K562 (cell line): ENCODE data around the gene MYLIP. TPM values are rescaled to one million over a fixed set of nuclear protein-coding genes. Genes with fewer than 3 reads are reported as not detected.

Experiments
- ATAC-seq: fragments of 200-7000 bp; cut with Tn5 transposase; 3 replicates; pipeline ENCODE4 v1.9.1; 2020; ENCODE audit warnings: moderate library complexity
- BruUV-seq: library from RNA; stranded (reverse); fragments of 400-500 nt; replicated peaks from 2 replicates; lab custom pipeline; 2021; lab: Mats Ljungman, UMichigan
- CTCF ChIA-PET: fragments of 300-600 bp; formaldehyde crosslinking; extraction: SDS; loops from one replicate; lab custom pipeline; 2021; ENCODE audit warnings: low intra/inter-chr PET ratio; lab: Yijun Ruan, JAX
- POLR2A ChIA-PET: fragments of 300-600, 350-650 bp; sonication (Branson Sonifier 250); formaldehyde crosslinking; extraction: SDS; loops from one replicate; lab custom pipeline; 2021; ENCODE audit warnings: antibody characterized with exemption, inconsistent platforms; lab: Yijun Ruan, JAX
- DNase-seq, 4 experiments: peaks; one replicate each; pipeline versions ENCODE4 v3.0.0 to v3.0.0-alpha.2; 2011 to 2018; ENCODE audit warnings: low spot score in 3 of 4, mixed read lengths in 3 of 4; ENCODE audit errors: extremely low read depth in 1 of 4
- FAIRE-seq: peaks from 2 replicates; lab custom pipeline; 2011; peaks lifted over from hg19 to GRCh38; lab: Jason Lieb, UNC
- H2AFZ ChIP-seq: 2 replicates; pipeline ENCODE4 v1.6.0; 2011; ENCODE audit warnings: low read depth, low read length, control low read depth, inconsistent platforms
- H3K27ac ChIP-seq: fragments of 200-600 bp; 3 replicates; pipeline ENCODE4 v1.8.0; 2011; ENCODE audit warnings: low read depth, mild to moderate bottlenecking, control low read depth, inconsistent platforms, low read length, moderate library complexity, mixed read lengths; ENCODE audit errors: extremely low read depth
- H3K27me3 ChIP-seq, 2 experiments: fragments of 300-600 bp in 1 of 2; 2 replicates in 1 of 2; 3 replicates in 1 of 2; pipeline versions ENCODE4 v1.6.0 to v1.8.0; 2011; ENCODE audit warnings: inconsistent platforms in 2 of 2, low read length in 2 of 2, mild to moderate bottlenecking in 1 of 2, mixed read lengths in 1 of 2, moderate library complexity in 1 of 2; ENCODE audit not compliant: control insufficient read depth in 2 of 2, insufficient read depth in 2 of 2
- H3K36me3 ChIP-seq: fragments of 300-600 bp; 3 replicates; pipeline ENCODE4 v1.8.0; 2011; ENCODE audit warnings: mild to moderate bottlenecking, low read length, inconsistent platforms; ENCODE audit not compliant: control insufficient read depth, insufficient read depth
- H3K4me1 ChIP-seq, 2 experiments: fragments of 200-600 bp in 1 of 2; replicated peaks in 1 of 2; 2 replicates in 1 of 2; 3 replicates in 1 of 2; pipeline versions ENCODE4 v1.5.1 to v1.8.0; 2011; ENCODE audit warnings: inconsistent platforms in 2 of 2, low read length in 2 of 2, mild to moderate bottlenecking in 1 of 2, mixed read lengths in 1 of 2, moderate library complexity in 1 of 2; ENCODE audit not compliant: control insufficient read depth in 2 of 2, insufficient read depth in 2 of 2
- H3K4me2 ChIP-seq: 2 replicates; pipeline ENCODE4 v1.6.1; 2011; ENCODE audit warnings: low read length, control low read depth, inconsistent platforms, mixed read lengths; ENCODE audit not compliant: insufficient read depth
- H3K4me3 ChIP-seq: fragments of 200-600 bp; sonication (generic), shearing (Covaris generic); 2 replicates; pipeline ENCODE4 v1.5.1; 2016; ENCODE audit warnings: control low read depth, inconsistent platforms
- H3K79me2 ChIP-seq: fragments of 200-600 bp; 3 replicates; pipeline ENCODE4 v1.8.0; 2011; ENCODE audit warnings: low read length, inconsistent platforms; ENCODE audit not compliant: control insufficient read depth, insufficient read depth
- H3K9ac ChIP-seq, 2 experiments: 2 replicates each; pipeline versions ENCODE4 v1.6.0 to v1.6.1; 2011; ENCODE audit warnings: low read depth in 2 of 2, low read length in 2 of 2, control low read depth in 1 of 2, inconsistent platforms in 1 of 2, mild to moderate bottlenecking in 1 of 2, mixed read lengths in 1 of 2; ENCODE audit not compliant: insufficient read depth in 1 of 2
- H3K9me1 ChIP-seq: one replicate; pipeline ENCODE4 v1.6.0; 2011; ENCODE audit warnings: inconsistent platforms, mild to moderate bottlenecking, low read length, moderate library complexity; ENCODE audit not compliant: control insufficient read depth, insufficient read depth
- H3K9me3 ChIP-seq: replicated peaks from 2 replicates; pipeline ENCODE4 v1.5.1; 2011; ENCODE audit warnings: low read depth, low read length, inconsistent platforms; ENCODE audit not compliant: control insufficient read depth, insufficient read depth
- H4K20me1 ChIP-seq: replicated peaks from 2 replicates; pipeline ENCODE4 v1.6.1; 2011; ENCODE audit warnings: low read length, inconsistent platforms, mixed read lengths; ENCODE audit not compliant: control insufficient read depth, insufficient read depth
- CEBPB ChIP-seq: fragments of 450-650 bp; IDR thresholded peaks from 2 replicates; pipeline ENCODE4 v1.6.1; 2016; ENCODE audit warnings: missing genetic modification characterization, missing compliant biosample characterization
- CEBPG ChIP-seq, 3 experiments: fragments of 200-800 bp in 1 of 3; sonication (Bioruptor generic) in 1 of 3; sonication (generic) in 1 of 3; formaldehyde crosslinking in 1 of 3; IDR thresholded peaks in 2 of 3; conservative IDR thresholded peaks in 1 of 3; 2 replicates each; pipeline versions ENCODE4 v1.6.1 to v1.8.0; 2016 to 2022; ENCODE audit warnings: missing compliant biosample characterization in 2 of 3, missing genetic modification characterization in 2 of 3, mild to moderate bottlenecking in 1 of 3, missing genetic modification reagents in 1 of 3
- ELF4 ChIP-seq: fragments of 450-650 bp; formaldehyde crosslinking; IDR thresholded peaks from 2 replicates; pipeline ENCODE4 v1.4.0; 2022; ENCODE audit warnings: missing genetic modification characterization
- FOXA3 ChIP-seq, 2 experiments: fragments of 450-650 bp in 1 of 2; sonication (generic) in 1 of 2; formaldehyde crosslinking; IDR thresholded peaks in 1 of 2; conservative IDR thresholded peaks in 1 of 2; 2 replicates each; pipeline versions ENCODE4 v1.4.0 to v1.8.0; 2020 to 2022; ENCODE audit warnings: mild to moderate bottlenecking in 2 of 2, missing genetic modification reagents in 1 of 2
- POLR2G ChIP-seq: fragments of 200-400 bp; formaldehyde crosslinking; IDR thresholded peaks from 2 replicates; pipeline ENCODE4 v1.6.1; 2017; ENCODE audit warnings: low read depth, mild to moderate bottlenecking, antibody characterized with exemption, low read length, moderate library complexity
- ZNF609 ChIP-seq: sonication (generic); formaldehyde crosslinking; IDR thresholded peaks from 2 replicates; pipeline ENCODE4 v1.8.1; 2023; ENCODE audit warnings: missing genetic modification reagents, mild to moderate bottlenecking, borderline replicate concordance
- WGBS: fragments of 100-300 bp; shearing (Covaris generic); methylation state at CpG from one replicate; pipeline ENCODE4 v1.1.6; 2016; ENCODE audit warnings: low coverage, mixed read lengths; ENCODE audit not compliant: insufficient coverage; ENCODE audit errors: missing lambda C conversion rate; 5-methylcytosine and 5-hydroxymethylcytosine counted together
- in situ Hi-C: fragments of 300-500 bp; cut with MboI; formaldehyde crosslinking; loops from 4 replicates; pipeline ENCODE4 v1.15.0; 2018; ENCODE audit warnings: inconsistent platforms, mixed read lengths
- intact Hi-C: fragments of 100-400 bp; cut with micrococcal nuclease; formaldehyde crosslinking; loops from 2 replicates; pipeline ENCODE4 v1.14.2; 2022
- polyA plus RNA-seq, 8 experiments: library from polyadenylated mRNA; depleted of rRNA in 4 of 8; stranded (reverse) in 5 of 8; unstranded in 3 of 8; fragments of >200 nt; fragmentation: Nextera tagmentation in 2 of 8; fragmentation: Illumina TruSeq in 1 of 8; extraction: Ambion mirVana in 2 of 8; extraction: Trizol in 1 of 8; gene quantifications; 2 replicates each; pipeline versions ENCODE4 v1.2.1 to v1.2.3, GENCODE V29; 2011 to 2014; ENCODE audit warnings: inconsistent platforms in 1 of 8, missing spikeins in 1 of 8
- total RNA-seq, 7 experiments: library from RNA; depleted of rRNA in 6 of 7; stranded (reverse); fragments of >200 nt in 6 of 7; fragmentation: Illumina TruSeq in 2 of 7; extraction: Trizol in 2 of 7; gene quantifications; 2 replicates each; pipeline versions ENCODE4 v1.2.1 to v1.2.3, GENCODE V29; 2011 to 2021; ENCODE audit warnings: low replicate concordance in 1 of 7
- TF ChIP-seq, protein P1 (sequence below), 2 experiments: fragments of 450-650 bp in 1 of 2; IDR thresholded peaks; 2 replicates each; pipeline ENCODE4 v1.6.1; 2011 to 2017; ENCODE audit warnings: low read depth in 2 of 2, antibody characterized with exemption in 1 of 2, borderline replicate concordance in 1 of 2, low read length in 1 of 2, mild to moderate bottlenecking in 1 of 2, mixed read lengths in 1 of 2; ENCODE audit not compliant: control insufficient read depth in 1 of 2
- TF ChIP-seq, protein P2 (sequence below), 2 experiments: fragments of 450-650 bp in 1 of 2; sonication (generic) in 1 of 2; formaldehyde crosslinking in 1 of 2; IDR thresholded peaks in 1 of 2; conservative IDR thresholded peaks in 1 of 2; 2 replicates each; pipeline versions ENCODE4 v1.6.1 to v1.8.1; 2016 to 2023; ENCODE audit warnings: mild to moderate bottlenecking in 2 of 2, moderate library complexity in 2 of 2, inconsistent platforms in 1 of 2, missing genetic modification reagents in 1 of 2

Gene MYLIP
- total and polyA plus RNA-seq, 9 of the 15 experiments (the other 6 are each of a cell fraction or from before 2014, with no cell fraction given): 10.8 to 43.5 (median 31.5) TPM

DNA sequence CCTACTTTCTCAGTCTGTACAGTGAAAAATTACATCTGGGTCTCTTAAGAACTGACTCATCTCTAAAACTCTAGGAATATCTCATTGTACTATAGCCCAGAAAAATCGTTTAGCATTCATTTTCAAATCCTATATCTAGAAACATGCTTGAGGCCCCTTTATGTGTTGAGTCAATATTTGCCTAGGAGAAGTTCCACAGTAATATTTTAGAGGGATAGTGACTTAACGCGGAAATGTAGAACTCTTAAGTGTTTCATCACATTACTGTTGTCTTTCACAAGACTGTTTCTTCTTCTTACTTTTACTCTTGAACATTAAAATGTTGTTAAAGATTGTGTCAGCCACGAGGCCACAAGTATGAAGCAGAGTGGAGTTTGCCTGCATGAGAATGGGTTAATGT lies 23.0 kb upstream of the MYLIP start:
- DNase-seq (no peak), FAIRE-seq (no peak), ATAC-seq (no peak)
- ChIA-PET CTCF (no interaction called here), POLR2A (no interaction called here)
- no peak overlapping the region for H3K4me2 ChIP-seq
- H3K36me3 ChIP-seq: no peaks in the 10 kb centered on the region
- no peak overlapping the region for H3K4me3 ChIP-seq
- intact Hi-C loops (no loop called here), in situ Hi-C loops (no loop called here)
- 55% methylated on average over 4 of the region's 4 CpGs for WGBS
- H4K20me1 ChIP-seq: no peaks in the 10 kb centered on the region
- no peaks in the 10 kb centered on the region for H3K27me3 ChIP-seq
- H2AFZ ChIP-seq: peak overlapping the region; percentile 68; the same call in 1 of the 2 replicates
- H3K9me1 ChIP-seq: no peaks in the 10 kb centered on the region
- H3K79me2 ChIP-seq: no peaks in the 10 kb centered on the region
- H3K9me3 ChIP-seq: no peaks in the 10 kb centered on the region
- H3K4me1 ChIP-seq: peaks cover 16 to 32% of the 10 kb centered on the region in 2 experiments
- no peak overlapping the region for H3K9ac ChIP-seq
- no peak overlapping the region for H3K27ac ChIP-seq
- no TSS peak for BruUV-seq
- TF ChIP-seq POLR2G (no peak), CEBPB (tag) (peak; percentile 75), ELF4 (CRISPR knock-in tag) (no peak), FOXA3 (CRISPR knock-in tag; conservative IDR thresholded peaks at IDR 0.05 in 1 of 2, IDR thresholded peaks at IDR 0.05 in 1 of 2) (peak in 1 of 2 experiments; percentile 34; a peak in 1 of 4 replicates), CEBPG (CRISPR knock-in tag; IDR thresholded peaks at IDR 0.05) (no peak), CEBPG (tag; conservative IDR thresholded peaks at IDR 0.05 in 1 of 2, IDR thresholded peaks at IDR 0.05 in 1 of 2) (peak; percentile 45 to 79; a peak in 2 of 4 replicates), ZNF609 (CRISPR knock-in tag) (no peak)
- TF ChIP-seq, protein P1, sequence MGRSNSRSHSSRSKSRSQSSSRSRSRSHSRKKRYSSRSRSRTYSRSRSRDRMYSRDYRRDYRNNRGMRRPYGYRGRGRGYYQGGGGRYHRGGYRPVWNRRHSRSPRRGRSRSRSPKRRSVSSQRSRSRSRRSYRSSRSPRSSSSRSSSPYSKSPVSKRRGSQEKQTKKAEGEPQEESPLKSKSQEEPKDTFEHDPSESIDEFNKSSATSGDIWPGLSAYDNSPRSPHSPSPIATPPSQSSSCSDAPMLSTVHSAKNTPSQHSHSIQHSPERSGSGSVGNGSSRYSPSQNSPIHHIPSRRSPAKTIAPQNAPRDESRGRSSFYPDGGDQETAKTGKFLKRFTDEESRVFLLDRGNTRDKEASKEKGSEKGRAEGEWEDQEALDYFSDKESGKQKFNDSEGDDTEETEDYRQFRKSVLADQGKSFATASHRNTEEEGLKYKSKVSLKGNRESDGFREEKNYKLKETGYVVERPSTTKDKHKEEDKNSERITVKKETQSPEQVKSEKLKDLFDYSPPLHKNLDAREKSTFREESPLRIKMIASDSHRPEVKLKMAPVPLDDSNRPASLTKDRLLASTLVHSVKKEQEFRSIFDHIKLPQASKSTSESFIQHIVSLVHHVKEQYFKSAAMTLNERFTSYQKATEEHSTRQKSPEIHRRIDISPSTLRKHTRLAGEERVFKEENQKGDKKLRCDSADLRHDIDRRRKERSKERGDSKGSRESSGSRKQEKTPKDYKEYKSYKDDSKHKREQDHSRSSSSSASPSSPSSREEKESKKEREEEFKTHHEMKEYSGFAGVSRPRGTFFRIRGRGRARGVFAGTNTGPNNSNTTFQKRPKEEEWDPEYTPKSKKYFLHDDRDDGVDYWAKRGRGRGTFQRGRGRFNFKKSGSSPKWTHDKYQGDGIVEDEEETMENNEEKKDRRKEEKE (IDR thresholded peaks at IDR 0.05; ENCODE audit: borderline replicate concordance in 1 of 2, control insufficient read depth in 1 of 2, low read depth in 2 of 2, low read length in 1 of 2): no peak
- TF ChIP-seq, protein P2, sequence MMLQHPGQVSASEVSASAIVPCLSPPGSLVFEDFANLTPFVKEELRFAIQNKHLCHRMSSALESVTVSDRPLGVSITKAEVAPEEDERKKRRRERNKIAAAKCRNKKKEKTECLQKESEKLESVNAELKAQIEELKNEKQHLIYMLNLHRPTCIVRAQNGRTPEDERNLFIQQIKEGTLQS (IDR thresholded peaks at IDR 0.05): 0 out of 2 replicates have a peak, but pooled peaks have one; percentile 8
- TF ChIP-seq, protein P2 (CRISPR knock-in tag; conservative IDR thresholded peaks at IDR 0.05): no peak
